Effector memory CD4-positive, alpha-beta T cell (primary cell): Measurements from ENCODE around the gene POLR1D.

Experiments
- DNase-seq, 3 donors: peaks; one replicate each; pipeline ENCODE4 v3.0.0-alpha.2; 2020
- H3K27ac ChIP-seq: 2 replicates; pipeline ENCODE4 v1.7.0; 2013; ENCODE audit warnings: mild to moderate bottlenecking, low read length, moderate library complexity; ENCODE audit not compliant: insufficient read depth, poor library complexity, severe bottlenecking
- H3K27me3 ChIP-seq: replicated peaks from 2 replicates; pipeline ENCODE4 v1.7.0; 2013; ENCODE audit warnings: mild to moderate bottlenecking, low read length; ENCODE audit not compliant: insufficient read depth, control insufficient read depth, poor library complexity, severe bottlenecking
- H3K36me3 ChIP-seq: 2 replicates; pipeline ENCODE4 v1.7.0; 2013; ENCODE audit warnings: mild to moderate bottlenecking, low read length, moderate library complexity; ENCODE audit not compliant: control insufficient read depth, insufficient read depth
- H3K4me1 ChIP-seq: 2 replicates; pipeline ENCODE4 v1.7.0; 2013; ENCODE audit warnings: low read length, mild to moderate bottlenecking; ENCODE audit not compliant: control insufficient read depth, insufficient read depth, poor library complexity, severe bottlenecking
- H3K4me3 ChIP-seq: 2 replicates; pipeline ENCODE4 v1.7.0; 2013; ENCODE audit warnings: low read length, low read depth, mild to moderate bottlenecking; ENCODE audit not compliant: insufficient read depth, poor library complexity, severe bottlenecking
- H3K9me3 ChIP-seq: 2 replicates; pipeline ENCODE4 v1.7.0; 2013; ENCODE audit warnings: mild to moderate bottlenecking, low read length, moderate library complexity; ENCODE audit not compliant: control insufficient read depth

Gene POLR1D

DNA sequence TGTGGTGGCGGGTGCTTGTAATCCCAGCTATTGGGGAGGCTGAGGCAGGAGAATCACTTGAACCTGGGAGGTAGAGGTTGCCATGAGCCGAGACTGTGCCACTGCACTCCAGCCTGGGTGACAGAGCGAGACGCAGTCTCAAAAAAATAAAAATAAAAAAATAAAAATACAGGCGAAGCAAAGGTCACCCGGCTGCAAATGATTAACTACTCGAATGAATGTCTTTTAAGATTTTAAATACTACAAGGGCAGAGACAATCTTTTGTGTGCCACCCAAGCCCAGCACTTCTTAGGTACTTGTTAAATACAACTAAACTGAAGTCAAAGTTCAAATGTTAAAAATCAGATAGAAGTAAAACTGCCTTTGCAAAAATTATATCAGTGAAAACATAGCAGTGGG is 8.1 kb upstream of the POLR1D start:
- no peak for DNase-seq
- H3K36me3 ChIP-seq = no peaks in the 10 kb centered on the region
- H3K27me3 ChIP-seq = no peaks in the 10 kb centered on the region
- H3K4me3 ChIP-seq = no peak overlapping the region
- H3K4me1 ChIP-seq = peaks cover under 1% of the 10 kb centered on the region
- H3K27ac ChIP-seq = no peak overlapping the region
- no peaks in the 10 kb centered on the region for H3K9me3 ChIP-seq

DNA sequence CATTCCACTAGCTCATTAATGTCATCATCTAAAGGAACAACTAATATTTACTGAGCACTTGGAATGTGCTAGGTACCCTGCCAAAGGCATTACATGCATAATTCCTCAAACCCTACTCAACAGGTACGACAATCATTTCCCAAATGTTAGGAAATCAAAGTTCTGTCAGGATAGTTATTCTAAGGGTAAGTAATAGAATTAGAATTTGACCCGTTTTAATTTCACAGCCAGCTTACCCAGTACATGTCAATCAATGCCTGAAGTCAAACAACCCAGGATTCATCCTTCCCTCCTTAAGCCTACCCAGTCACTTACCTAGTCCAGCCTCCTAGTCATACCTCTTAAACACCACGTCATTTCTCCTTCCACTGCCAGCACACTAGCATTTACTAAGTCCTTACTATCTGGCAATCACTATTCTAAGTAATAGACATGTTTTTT is 3.8 kb upstream of the POLR1D start:
- no peaks in the 10 kb centered on the region for H3K36me3 ChIP-seq
- no peak overlapping the region for H3K27ac ChIP-seq
- H3K4me1 ChIP-seq = peaks cover 16% of the 10 kb centered on the region
- H3K27me3 ChIP-seq = no peaks in the 10 kb centered on the region
- no peaks in the 10 kb centered on the region for H3K9me3 ChIP-seq
- H3K4me3 ChIP-seq = no peak overlapping the region
- no peak for DNase-seq

DNA sequence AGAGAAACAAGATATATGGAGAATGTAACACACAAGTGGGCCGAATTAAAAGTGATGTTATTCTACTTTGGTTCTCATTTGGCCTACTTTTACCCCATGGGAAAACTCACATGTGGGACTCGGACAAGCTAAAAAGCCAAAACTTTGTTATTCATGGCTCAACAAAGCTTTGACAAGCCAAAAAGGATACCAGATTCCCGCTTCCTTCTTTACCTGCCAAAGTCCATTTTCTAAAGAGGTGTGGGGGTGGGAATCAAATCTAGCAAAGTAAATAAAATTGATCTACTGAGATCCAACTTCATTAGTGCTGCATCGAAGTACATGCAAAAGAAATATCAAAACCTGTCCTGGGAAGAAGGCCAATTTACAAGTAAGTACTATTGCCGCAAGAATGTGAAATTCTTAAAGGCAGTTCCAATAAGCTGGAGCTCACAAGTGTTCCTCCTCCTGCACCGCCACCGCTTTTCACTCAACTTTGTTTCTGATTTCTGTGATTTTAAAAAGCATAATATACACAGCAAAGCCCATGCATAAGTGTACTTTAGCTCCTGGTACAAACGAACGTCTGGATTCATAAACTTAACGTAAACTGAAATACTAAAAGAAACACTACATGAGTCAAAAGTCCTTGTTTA is 2.5 kb upstream of the POLR1D start:
- Histone ChIP-seq H3K4me3 (peak overlapping the region; percentile 80), H3K27ac (no peak overlapping the region)

DNA sequence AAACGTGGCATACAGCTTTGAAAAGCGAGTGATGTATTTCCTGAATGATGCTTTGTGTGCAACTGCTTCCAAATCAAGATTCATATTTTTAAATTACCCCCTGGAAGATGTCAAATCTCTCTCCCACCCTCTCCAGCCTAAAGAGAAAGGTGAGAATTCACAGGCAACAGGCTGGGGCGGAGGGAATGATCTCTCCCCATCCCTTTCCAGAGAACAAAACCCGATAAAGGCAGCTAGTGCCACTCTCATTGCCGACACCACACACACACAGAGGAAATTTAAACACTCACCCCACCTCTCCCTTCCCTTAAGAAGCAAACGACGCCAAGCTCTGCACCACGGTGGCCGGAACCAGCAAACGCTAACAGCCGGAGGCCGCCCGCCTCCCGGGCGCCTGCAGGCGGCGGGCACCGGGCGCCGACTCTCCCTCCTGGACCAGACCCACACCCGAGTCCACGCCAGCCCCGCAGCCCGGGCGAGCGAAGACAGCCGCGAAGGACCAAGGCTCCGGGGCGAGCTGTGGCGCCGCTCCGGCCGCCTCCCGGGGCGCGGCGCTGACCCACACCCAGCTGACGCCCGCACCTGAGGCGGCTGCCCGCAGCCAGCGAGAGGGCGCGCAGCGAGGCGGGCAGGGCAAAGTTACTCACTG is 1.8 kb upstream of the POLR1D start:
- peaks cover 16% of the 10 kb centered on the region for H3K4me1 ChIP-seq

More for the DNA sequence above, 2.5 kb upstream of the POLR1D start:
- Histone ChIP-seq H3K9me3 (no peaks in the 10 kb centered on the region), H3K27me3 (no peaks in the 10 kb centered on the region), H3K4me1 (peaks cover 16% of the 10 kb centered on the region), H3K36me3 (peaks cover 3% of the 10 kb centered on the region)
- DNase-seq = no peak

DNA sequence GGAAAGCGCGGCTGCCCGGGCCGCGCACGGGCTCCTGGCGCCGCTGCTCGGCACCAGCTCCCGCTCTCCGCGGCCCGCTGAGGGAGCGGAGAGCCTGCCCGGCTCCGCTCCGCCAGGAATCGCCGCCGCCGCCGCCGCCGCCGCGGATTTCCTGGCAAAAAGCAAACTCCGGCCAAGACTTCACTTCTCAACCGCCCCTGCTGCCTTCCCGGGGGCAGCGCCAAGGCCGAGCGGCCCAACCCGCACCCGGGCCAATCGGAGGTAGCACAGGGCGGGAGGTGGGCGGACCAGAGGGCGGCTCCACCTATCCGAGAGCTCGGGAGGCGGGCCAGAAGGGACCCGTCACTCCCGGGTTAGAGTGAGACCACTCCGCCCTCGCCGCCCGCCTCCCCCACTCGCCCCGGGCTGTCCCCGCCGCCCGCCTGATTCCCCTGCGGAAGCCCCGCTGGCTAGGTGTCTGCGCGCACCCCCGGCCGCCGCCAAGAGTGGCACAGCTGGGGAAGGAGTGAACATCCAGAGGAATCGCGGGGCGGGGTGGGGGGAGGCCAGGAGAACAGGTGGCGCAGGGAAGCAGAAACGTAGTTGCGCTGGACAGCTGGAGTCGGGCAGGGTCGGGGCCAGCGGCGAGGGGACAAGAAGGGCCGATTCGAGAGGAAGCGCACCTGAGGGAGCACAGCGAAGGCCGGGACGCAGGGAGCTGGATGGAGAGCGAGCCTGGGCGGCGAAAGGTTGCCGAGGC is 1.1 kb upstream of the POLR1D start, which contains the start of gene LNX2:
Gene LNX2, minus strand, starts transcription at position 153 of the 739 bp plus-strand sequence. CDS start 38,826 bp downstream, outside the sequence.
- H3K27ac ChIP-seq = peak within 1 kb of the TSS; percentile 94
- H3K36me3 ChIP-seq = peaks cover 3% of the 10 kb centered on the region
- peaks cover 16% of the 10 kb centered on the region for H3K4me1 ChIP-seq
- no peaks in the 10 kb centered on the region for H3K27me3 ChIP-seq
- peak within 1 kb of the TSS; percentile 80 for H3K4me3 ChIP-seq
- H3K9me3 ChIP-seq = no peaks in the 10 kb centered on the region
- peak; percentile 91 to 95 (median 94) for DNase-seq

More for the DNA sequence above, 1.8 kb upstream of the POLR1D start:
- H3K27ac ChIP-seq = peak overlapping the region; percentile 94
- peak; percentile 9 to 32 (median 26) for DNase-seq
- no peaks in the 10 kb centered on the region for H3K9me3 ChIP-seq
- no peaks in the 10 kb centered on the region for H3K27me3 ChIP-seq
- peaks cover 3% of the 10 kb centered on the region for H3K36me3 ChIP-seq
- peak overlapping the region; percentile 80 for H3K4me3 ChIP-seq

DNA sequence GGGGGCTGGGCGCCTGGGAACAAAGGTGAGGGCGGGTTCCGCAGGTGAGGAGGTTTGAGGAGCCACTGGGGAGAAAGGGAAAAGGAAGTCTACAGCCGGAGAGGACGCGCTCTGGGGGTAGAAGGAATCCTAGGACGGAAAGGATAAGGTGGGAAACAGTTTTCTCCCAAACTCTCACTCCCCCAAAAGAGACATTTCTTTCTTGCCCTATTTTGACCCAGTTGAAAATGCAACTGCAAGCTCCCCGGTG is 651 bp upstream of the POLR1D start:
- H3K27ac ChIP-seq = peak overlapping the region; percentile 94
- no peak for DNase-seq
- peak overlapping the region; percentile 80 for H3K4me3 ChIP-seq
- H3K4me1 ChIP-seq = peaks cover 16% of the 10 kb centered on the region
- no peaks in the 10 kb centered on the region for H3K9me3 ChIP-seq
- H3K27me3 ChIP-seq = no peaks in the 10 kb centered on the region
- peaks cover 3% of the 10 kb centered on the region for H3K36me3 ChIP-seq

DNA sequence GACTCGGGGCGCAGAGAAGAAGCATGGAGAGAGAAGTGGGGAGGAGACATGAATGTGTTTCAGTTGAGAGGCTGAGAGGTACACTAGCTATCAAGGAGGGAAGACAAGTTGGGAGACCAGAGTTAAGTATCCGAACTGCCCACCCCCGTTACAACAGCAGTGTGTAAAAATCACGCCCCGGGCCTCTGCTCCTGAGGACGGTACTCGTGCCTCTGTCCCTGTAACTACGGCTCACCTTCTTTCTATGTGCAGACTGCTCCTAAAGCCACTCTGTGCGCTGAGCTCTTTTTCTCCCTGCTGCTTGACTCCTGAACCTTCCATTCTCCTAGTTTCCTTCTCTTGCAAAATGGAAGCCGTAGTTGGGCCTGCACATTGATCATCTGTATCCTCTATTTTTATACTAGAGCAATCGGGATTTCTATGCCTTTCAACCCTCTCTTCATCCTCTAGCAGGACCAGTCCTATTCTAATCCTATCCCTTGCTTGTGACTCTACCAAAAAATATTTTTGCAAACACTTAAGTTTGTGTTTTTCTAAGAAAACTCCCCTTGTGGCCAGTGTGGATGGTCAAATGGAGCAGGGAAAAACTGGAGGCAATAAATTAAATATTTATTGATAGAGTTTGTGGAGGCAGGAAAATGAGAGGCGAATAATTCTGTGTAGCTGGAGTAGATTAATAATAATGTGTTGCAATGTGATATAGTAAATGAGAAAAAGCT is 569 bp downstream of the POLR1D start:
- H3K4me3 ChIP-seq = peak overlapping the region; percentile 80
- no peaks in the 10 kb centered on the region for H3K27me3 ChIP-seq
- peaks cover 3% of the 10 kb centered on the region for H3K36me3 ChIP-seq
- peaks cover 16% of the 10 kb centered on the region for H3K4me1 ChIP-seq
- DNase-seq = no peak
- H3K9me3 ChIP-seq = no peaks in the 10 kb centered on the region
- peak overlapping the region; percentile 94 for H3K27ac ChIP-seq

DNA sequence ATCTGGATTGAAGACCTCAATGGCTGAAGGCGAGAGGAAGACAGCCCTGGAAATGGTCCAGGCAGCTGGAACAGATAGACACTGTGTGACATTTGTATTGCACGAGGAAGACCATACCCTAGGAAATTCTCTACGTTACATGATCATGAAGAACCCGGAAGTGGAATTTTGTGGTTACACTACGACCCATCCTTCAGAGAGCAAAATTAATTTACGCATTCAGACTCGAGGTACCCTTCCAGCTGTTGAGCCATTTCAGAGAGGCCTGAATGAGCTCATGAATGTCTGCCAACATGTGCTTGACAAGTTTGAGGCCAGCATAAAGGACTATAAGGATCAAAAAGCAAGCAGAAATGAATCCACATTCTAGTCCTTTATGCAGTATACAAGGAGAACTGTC is 1.2 kb downstream of the POLR1D start:
- Histone ChIP-seq H3K27me3 (no peaks in the 10 kb centered on the region), H3K9me3 (no peaks in the 10 kb centered on the region), H3K36me3 (peaks cover 3% of the 10 kb centered on the region), H3K4me1 (peaks cover 16% of the 10 kb centered on the region), H3K4me3 (no peak overlapping the region), H3K27ac (no peak overlapping the region)
- DNase-seq = no peak

DNA sequence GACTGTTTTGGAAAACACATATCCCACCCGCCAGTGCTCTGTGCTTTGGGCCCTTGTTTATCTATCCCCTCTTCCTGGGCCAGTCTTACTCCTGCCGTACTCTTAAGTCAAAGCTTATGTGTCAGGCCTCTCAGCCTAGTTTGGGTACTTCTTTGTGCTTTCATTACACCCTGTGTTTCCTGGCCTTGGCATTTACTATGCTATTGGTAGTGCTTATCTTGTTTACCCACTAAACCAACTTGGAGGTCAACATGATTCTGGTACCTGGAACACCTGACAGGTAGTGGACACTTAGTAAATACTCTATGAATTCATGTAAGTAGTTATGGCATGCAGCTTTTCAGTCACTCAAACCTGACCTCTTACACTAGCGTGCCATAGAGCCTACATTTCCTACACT is 2.4 kb downstream of the POLR1D start:
- H3K27me3 ChIP-seq = no peaks in the 10 kb centered on the region
- H3K36me3 ChIP-seq = peaks cover 3% of the 10 kb centered on the region
- H3K4me3 ChIP-seq = no peak overlapping the region
- DNase-seq = no peak
- peaks cover 11% of the 10 kb centered on the region for H3K4me1 ChIP-seq
- H3K27ac ChIP-seq = no peak overlapping the region
- H3K9me3 ChIP-seq = no peaks in the 10 kb centered on the region
